K562 (cell line): Measurements from ENCODE around the gene RNF215. TPM values are rescaled to one million over a fixed set of nuclear protein-coding genes. Genes with fewer than 3 reads are reported as not detected.

ENCODE experiments used
- ATAC-seq: fragments of 200-7000 bp; cut with Tn5 transposase; 3 replicates; pipeline ENCODE4 v1.9.1; 2020; ENCODE audit warnings: moderate library complexity
- BruUV-seq: library from RNA; stranded (reverse); fragments of 400-500 nt; replicated peaks from 2 replicates; lab custom pipeline; 2021; lab: Mats Ljungman, UMichigan
- CTCF ChIA-PET: fragments of 300-600 bp; formaldehyde crosslinking; extraction: SDS; loops from one replicate; lab custom pipeline; 2021; ENCODE audit warnings: low intra/inter-chr PET ratio; lab: Yijun Ruan, JAX
- POLR2A ChIA-PET: fragments of 300-600, 350-650 bp; sonication (Branson Sonifier 250); formaldehyde crosslinking; extraction: SDS; loops from one replicate; lab custom pipeline; 2021; ENCODE audit warnings: antibody characterized with exemption, inconsistent platforms; lab: Yijun Ruan, JAX
- DNase-seq, 4 experiments: peaks; one replicate each; pipeline versions ENCODE4 v3.0.0 to v3.0.0-alpha.2; 2011 to 2018; ENCODE audit warnings: low spot score in 3 of 4, mixed read lengths in 3 of 4; ENCODE audit errors: extremely low read depth in 1 of 4
- FAIRE-seq: peaks from 2 replicates; lab custom pipeline; 2011; peaks lifted over from hg19 to GRCh38; lab: Jason Lieb, UNC
- H2AFZ ChIP-seq: 2 replicates; pipeline ENCODE4 v1.6.0; 2011; ENCODE audit warnings: low read depth, low read length, control low read depth, inconsistent platforms
- H3K27ac ChIP-seq: fragments of 200-600 bp; 3 replicates; pipeline ENCODE4 v1.8.0; 2011; ENCODE audit warnings: low read depth, mild to moderate bottlenecking, control low read depth, inconsistent platforms, low read length, moderate library complexity, mixed read lengths; ENCODE audit errors: extremely low read depth
- H3K27me3 ChIP-seq, 2 experiments: fragments of 300-600 bp in 1 of 2; 2 replicates in 1 of 2; 3 replicates in 1 of 2; pipeline versions ENCODE4 v1.6.0 to v1.8.0; 2011; ENCODE audit warnings: inconsistent platforms in 2 of 2, low read length in 2 of 2, mild to moderate bottlenecking in 1 of 2, mixed read lengths in 1 of 2, moderate library complexity in 1 of 2; ENCODE audit not compliant: control insufficient read depth in 2 of 2, insufficient read depth in 2 of 2
- H3K36me3 ChIP-seq: fragments of 300-600 bp; 3 replicates; pipeline ENCODE4 v1.8.0; 2011; ENCODE audit warnings: mild to moderate bottlenecking, low read length, inconsistent platforms; ENCODE audit not compliant: control insufficient read depth, insufficient read depth
- H3K4me1 ChIP-seq, 2 experiments: fragments of 200-600 bp in 1 of 2; replicated peaks in 1 of 2; 2 replicates in 1 of 2; 3 replicates in 1 of 2; pipeline versions ENCODE4 v1.5.1 to v1.8.0; 2011; ENCODE audit warnings: inconsistent platforms in 2 of 2, low read length in 2 of 2, mild to moderate bottlenecking in 1 of 2, mixed read lengths in 1 of 2, moderate library complexity in 1 of 2; ENCODE audit not compliant: control insufficient read depth in 2 of 2, insufficient read depth in 2 of 2
- H3K4me2 ChIP-seq: 2 replicates; pipeline ENCODE4 v1.6.1; 2011; ENCODE audit warnings: low read length, control low read depth, inconsistent platforms, mixed read lengths; ENCODE audit not compliant: insufficient read depth
- H3K4me3 ChIP-seq: fragments of 200-600 bp; sonication (generic), shearing (Covaris generic); 2 replicates; pipeline ENCODE4 v1.5.1; 2016; ENCODE audit warnings: control low read depth, inconsistent platforms
- H3K79me2 ChIP-seq: fragments of 200-600 bp; 3 replicates; pipeline ENCODE4 v1.8.0; 2011; ENCODE audit warnings: low read length, inconsistent platforms; ENCODE audit not compliant: control insufficient read depth, insufficient read depth
- H3K9ac ChIP-seq, 2 experiments: 2 replicates each; pipeline versions ENCODE4 v1.6.0 to v1.6.1; 2011; ENCODE audit warnings: low read depth in 2 of 2, low read length in 2 of 2, control low read depth in 1 of 2, inconsistent platforms in 1 of 2, mild to moderate bottlenecking in 1 of 2, mixed read lengths in 1 of 2; ENCODE audit not compliant: insufficient read depth in 1 of 2
- H3K9me1 ChIP-seq: one replicate; pipeline ENCODE4 v1.6.0; 2011; ENCODE audit warnings: inconsistent platforms, mild to moderate bottlenecking, low read length, moderate library complexity; ENCODE audit not compliant: control insufficient read depth, insufficient read depth
- H3K9me3 ChIP-seq: replicated peaks from 2 replicates; pipeline ENCODE4 v1.5.1; 2011; ENCODE audit warnings: low read depth, low read length, inconsistent platforms; ENCODE audit not compliant: control insufficient read depth, insufficient read depth
- H4K20me1 ChIP-seq: replicated peaks from 2 replicates; pipeline ENCODE4 v1.6.1; 2011; ENCODE audit warnings: low read length, inconsistent platforms, mixed read lengths; ENCODE audit not compliant: control insufficient read depth, insufficient read depth
- ASH1L ChIP-seq: fragments of 450-650 bp; IDR thresholded peaks from 2 replicates; pipeline ENCODE4 v1.6.1; 2018; ENCODE audit warnings: borderline replicate concordance, mild to moderate bottlenecking, low read depth; ENCODE audit not compliant: partially characterized antibody
- BRF1 ChIP-seq: IDR thresholded peaks from 3 replicates; pipeline ENCODE4 v1.6.1; 2011; ENCODE audit warnings: borderline replicate concordance, mild to moderate bottlenecking; ENCODE audit not compliant: insufficient read length; ENCODE audit errors: extremely low read depth
- CHD2 ChIP-seq: IDR thresholded peaks from 2 replicates; pipeline ENCODE4 v1.6.1; 2011; ENCODE audit warnings: low read depth, low read length
- SIN3B ChIP-seq: fragments of 450-650 bp; IDR thresholded peaks from 2 replicates; pipeline ENCODE4 v1.6.1; 2017; ENCODE audit warnings: low read depth, mild to moderate bottlenecking, moderate library complexity
- SP1 ChIP-seq: sonication (generic); formaldehyde crosslinking; IDR thresholded peaks from 2 replicates; pipeline ENCODE4 v1.8.1; 2022; ENCODE audit warnings: mild to moderate bottlenecking, missing genetic modification reagents
- XRCC3 ChIP-seq: fragments of 450-650 bp; IDR thresholded peaks from 2 replicates; pipeline ENCODE4 v1.6.1; 2017; ENCODE audit warnings: mild to moderate bottlenecking, moderate library complexity
- ZNF239 ChIP-seq: fragments of 250-450 bp; sonication (Bioruptor Pico); IDR thresholded peaks from 2 replicates; pipeline ENCODE4 v1.4.0; 2020; ENCODE audit warnings: mild to moderate bottlenecking
- ZNF41 ChIP-seq: fragments of 250-450 bp; sonication (Bioruptor Pico); conservative IDR thresholded peaks from 2 replicates; pipeline ENCODE4 v1.4.0; 2020; ENCODE audit warnings: mild to moderate bottlenecking
- ZNF436 ChIP-seq: fragments of 250-450, 450-650 bp; sonication (Bioruptor Pico); formaldehyde crosslinking; IDR thresholded peaks from 2 replicates; pipeline ENCODE4 v1.7.0; 2020; ENCODE audit warnings: mild to moderate bottlenecking
- ZZZ3 ChIP-seq: fragments of 450-650 bp; IDR thresholded peaks from 2 replicates; pipeline ENCODE4 v1.6.1; 2016; ENCODE audit warnings: antibody characterized with exemption, mild to moderate bottlenecking, moderate library complexity
- WGBS: fragments of 100-300 bp; shearing (Covaris generic); methylation state at CpG from one replicate; pipeline ENCODE4 v1.1.6; 2016; ENCODE audit warnings: low coverage, mixed read lengths; ENCODE audit not compliant: insufficient coverage; ENCODE audit errors: missing lambda C conversion rate; 5-methylcytosine and 5-hydroxymethylcytosine counted together
- in situ Hi-C: fragments of 300-500 bp; cut with MboI; formaldehyde crosslinking; loops from 4 replicates; pipeline ENCODE4 v1.15.0; 2018; ENCODE audit warnings: inconsistent platforms, mixed read lengths
- intact Hi-C: fragments of 100-400 bp; cut with micrococcal nuclease; formaldehyde crosslinking; loops from 2 replicates; pipeline ENCODE4 v1.14.2; 2022
- polyA plus RNA-seq, 8 experiments: library from polyadenylated mRNA; depleted of rRNA in 4 of 8; stranded (reverse) in 5 of 8; unstranded in 3 of 8; fragments of >200 nt; fragmentation: Nextera tagmentation in 2 of 8; fragmentation: Illumina TruSeq in 1 of 8; extraction: Ambion mirVana in 2 of 8; extraction: Trizol in 1 of 8; gene quantifications; 2 replicates each; pipeline versions ENCODE4 v1.2.1 to v1.2.3, GENCODE V29; 2011 to 2014; ENCODE audit warnings: inconsistent platforms in 1 of 8, missing spikeins in 1 of 8
- total RNA-seq, 7 experiments: library from RNA; depleted of rRNA in 6 of 7; stranded (reverse); fragments of >200 nt in 6 of 7; fragmentation: Illumina TruSeq in 2 of 7; extraction: Trizol in 2 of 7; gene quantifications; 2 replicates each; pipeline versions ENCODE4 v1.2.1 to v1.2.3, GENCODE V29; 2011 to 2021; ENCODE audit warnings: low replicate concordance in 1 of 7
- TF ChIP-seq, protein P1 (sequence below), 2 experiments: IDR thresholded peaks; 2 replicates each; pipeline ENCODE4 v1.6.1; 2012; ENCODE audit warnings: improper control_type of control experiment in 2 of 2, low read depth in 2 of 2, low read length in 2 of 2, borderline replicate concordance in 1 of 2
- TF ChIP-seq, protein P2 (sequence below): fragments of 450-650 bp; IDR thresholded peaks from 2 replicates; pipeline ENCODE4 v1.6.1; 2018; ENCODE audit not compliant: partially characterized antibody
- TF ChIP-seq, protein P3 (sequence below): sonication (generic); formaldehyde crosslinking; IDR thresholded peaks from 2 replicates; pipeline ENCODE4 v1.8.0; 2022; ENCODE audit warnings: missing genetic modification reagents, mild to moderate bottlenecking, borderline replicate concordance
- TF ChIP-seq, protein P4 (sequence below): sonication (generic); formaldehyde crosslinking; IDR thresholded peaks from 2 replicates; pipeline ENCODE4 v1.8.0; 2023; ENCODE audit warnings: mild to moderate bottlenecking, missing genetic modification reagents

RNF215 gene
- total and polyA plus RNA-seq, 9 of the 15 experiments (the other 6 are each of a cell fraction or from before 2014, with no cell fraction given): 0.08 to 9.8 (median 2.7) TPM

DNA sequence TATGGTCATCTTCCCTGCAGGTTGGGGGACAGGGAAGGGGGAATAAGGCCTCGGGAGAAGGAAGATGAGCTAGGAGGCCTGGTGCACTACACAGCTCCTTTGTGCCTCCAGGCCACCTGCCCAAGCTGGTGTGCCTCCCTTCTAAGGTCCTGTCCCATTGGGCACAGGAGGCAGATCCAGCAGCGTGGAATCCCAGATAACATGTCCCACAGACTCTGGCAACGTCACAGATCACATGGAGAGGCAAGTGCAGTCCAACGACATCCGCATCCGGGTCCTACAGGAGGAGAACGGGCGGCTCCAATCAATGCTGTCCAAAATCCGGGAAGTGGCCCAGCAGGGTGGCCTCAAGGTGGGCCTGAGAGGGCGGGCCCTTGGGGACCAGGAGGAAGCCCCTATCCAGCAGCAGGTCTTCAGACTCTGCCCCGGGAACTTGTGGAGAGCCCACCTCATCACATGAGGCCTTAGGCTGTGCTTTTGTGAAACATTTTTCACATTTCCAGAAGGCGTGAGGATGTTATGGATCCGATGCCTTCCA, 11.8 kb downstream of the RNF215 start:
- intact Hi-C loops: no loop called here
- H4K20me1 ChIP-seq: no peaks in the 10 kb centered on the region
- BruUV-seq: no TSS peak
- TF ChIP-seq SP1 (CRISPR knock-in tag): no peak
- TF ChIP-seq CHD2: no peak
- no peak for TF ChIP-seq ZZZ3
- TF ChIP-seq, protein P1, sequence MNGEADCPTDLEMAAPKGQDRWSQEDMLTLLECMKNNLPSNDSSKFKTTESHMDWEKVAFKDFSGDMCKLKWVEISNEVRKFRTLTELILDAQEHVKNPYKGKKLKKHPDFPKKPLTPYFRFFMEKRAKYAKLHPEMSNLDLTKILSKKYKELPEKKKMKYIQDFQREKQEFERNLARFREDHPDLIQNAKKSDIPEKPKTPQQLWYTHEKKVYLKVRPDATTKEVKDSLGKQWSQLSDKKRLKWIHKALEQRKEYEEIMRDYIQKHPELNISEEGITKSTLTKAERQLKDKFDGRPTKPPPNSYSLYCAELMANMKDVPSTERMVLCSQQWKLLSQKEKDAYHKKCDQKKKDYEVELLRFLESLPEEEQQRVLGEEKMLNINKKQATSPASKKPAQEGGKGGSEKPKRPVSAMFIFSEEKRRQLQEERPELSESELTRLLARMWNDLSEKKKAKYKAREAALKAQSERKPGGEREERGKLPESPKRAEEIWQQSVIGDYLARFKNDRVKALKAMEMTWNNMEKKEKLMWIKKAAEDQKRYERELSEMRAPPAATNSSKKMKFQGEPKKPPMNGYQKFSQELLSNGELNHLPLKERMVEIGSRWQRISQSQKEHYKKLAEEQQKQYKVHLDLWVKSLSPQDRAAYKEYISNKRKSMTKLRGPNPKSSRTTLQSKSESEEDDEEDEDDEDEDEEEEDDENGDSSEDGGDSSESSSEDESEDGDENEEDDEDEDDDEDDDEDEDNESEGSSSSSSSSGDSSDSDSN (IDR thresholded peaks at IDR 0.05; ENCODE audit: borderline replicate concordance in 1 of 2, low read depth in 2 of 2, low read length in 2 of 2): no peak
- TF ChIP-seq, protein P2, sequence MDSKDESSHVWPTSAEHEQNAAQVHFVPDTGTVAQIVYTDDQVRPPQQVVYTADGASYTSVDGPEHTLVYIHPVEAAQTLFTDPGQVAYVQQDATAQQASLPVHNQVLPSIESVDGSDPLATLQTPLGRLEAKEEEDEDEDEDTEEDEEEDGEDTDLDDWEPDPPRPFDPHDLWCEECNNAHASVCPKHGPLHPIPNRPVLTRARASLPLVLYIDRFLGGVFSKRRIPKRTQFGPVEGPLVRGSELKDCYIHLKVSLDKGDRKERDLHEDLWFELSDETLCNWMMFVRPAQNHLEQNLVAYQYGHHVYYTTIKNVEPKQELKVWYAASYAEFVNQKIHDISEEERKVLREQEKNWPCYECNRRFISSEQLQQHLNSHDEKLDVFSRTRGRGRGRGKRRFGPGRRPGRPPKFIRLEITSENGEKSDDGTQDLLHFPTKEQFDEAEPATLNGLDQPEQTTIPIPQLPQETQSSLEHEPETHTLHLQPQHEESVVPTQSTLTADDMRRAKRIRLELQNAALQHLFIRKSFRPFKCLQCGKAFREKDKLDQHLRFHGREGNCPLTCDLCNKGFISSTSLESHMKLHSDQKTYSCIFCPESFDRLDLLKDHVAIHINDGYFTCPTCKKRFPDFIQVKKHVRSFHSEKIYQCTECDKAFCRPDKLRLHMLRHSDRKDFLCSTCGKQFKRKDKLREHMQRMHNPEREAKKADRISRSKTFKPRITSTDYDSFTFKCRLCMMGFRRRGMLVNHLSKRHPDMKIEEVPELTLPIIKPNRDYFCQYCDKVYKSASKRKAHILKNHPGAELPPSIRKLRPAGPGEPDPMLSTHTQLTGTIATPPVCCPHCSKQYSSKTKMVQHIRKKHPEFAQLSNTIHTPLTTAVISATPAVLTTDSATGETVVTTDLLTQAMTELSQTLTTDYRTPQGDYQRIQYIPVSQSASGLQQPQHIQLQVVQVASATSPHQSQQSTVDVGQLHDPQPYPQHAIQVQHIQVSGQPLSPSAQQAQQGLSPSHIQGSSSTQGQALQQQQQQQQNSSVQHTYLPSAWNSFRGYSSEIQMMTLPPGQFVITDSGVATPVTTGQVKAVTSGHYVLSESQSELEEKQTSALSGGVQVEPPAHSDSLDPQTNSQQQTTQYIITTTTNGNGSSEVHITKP: no peak
- TF ChIP-seq, protein P3, sequence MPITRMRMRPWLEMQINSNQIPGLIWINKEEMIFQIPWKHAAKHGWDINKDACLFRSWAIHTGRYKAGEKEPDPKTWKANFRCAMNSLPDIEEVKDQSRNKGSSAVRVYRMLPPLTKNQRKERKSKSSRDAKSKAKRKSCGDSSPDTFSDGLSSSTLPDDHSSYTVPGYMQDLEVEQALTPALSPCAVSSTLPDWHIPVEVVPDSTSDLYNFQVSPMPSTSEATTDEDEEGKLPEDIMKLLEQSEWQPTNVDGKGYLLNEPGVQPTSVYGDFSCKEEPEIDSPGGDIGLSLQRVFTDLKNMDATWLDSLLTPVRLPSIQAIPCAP (CRISPR knock-in tag): no peak
- no peak for TF ChIP-seq ASH1L
- no peak for TF ChIP-seq SIN3B
- no peak for TF ChIP-seq XRCC3
- no peak for TF ChIP-seq ZNF41 (CRISPR knock-in tag)
- TF ChIP-seq, protein P4, sequence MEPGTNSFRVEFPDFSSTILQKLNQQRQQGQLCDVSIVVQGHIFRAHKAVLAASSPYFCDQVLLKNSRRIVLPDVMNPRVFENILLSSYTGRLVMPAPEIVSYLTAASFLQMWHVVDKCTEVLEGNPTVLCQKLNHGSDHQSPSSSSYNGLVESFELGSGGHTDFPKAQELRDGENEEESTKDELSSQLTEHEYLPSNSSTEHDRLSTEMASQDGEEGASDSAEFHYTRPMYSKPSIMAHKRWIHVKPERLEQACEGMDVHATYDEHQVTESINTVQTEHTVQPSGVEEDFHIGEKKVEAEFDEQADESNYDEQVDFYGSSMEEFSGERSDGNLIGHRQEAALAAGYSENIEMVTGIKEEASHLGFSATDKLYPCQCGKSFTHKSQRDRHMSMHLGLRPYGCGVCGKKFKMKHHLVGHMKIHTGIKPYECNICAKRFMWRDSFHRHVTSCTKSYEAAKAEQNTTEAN: no peak
- TF ChIP-seq ZNF239 (CRISPR knock-in tag): no peak
- TF ChIP-seq ZNF436 (CRISPR knock-in tag): no peak
- no peak for TF ChIP-seq BRF1

More for the DNA sequence above, 11.8 kb downstream of the RNF215 start:
- ATAC-seq (no peak), FAIRE-seq (no peak), DNase-seq (no peak)
- H3K9me3 ChIP-seq: no peaks in the 10 kb centered on the region
- H3K4me1 ChIP-seq: peaks cover 0 to 10% of the 10 kb centered on the region in 2 experiments; a peak in 2 of 5 replicates
- H3K79me2 ChIP-seq: no peaks in the 10 kb centered on the region
- POLR2A ChIA-PET: interaction anchor here (0.6 kb wide), 2 partner anchors 9 to 120 kb away, joined by 4 read pairs; no protein-coding TSS in a partner anchor
- H3K4me3 ChIP-seq: no peak overlapping the region
- WGBS: 52% methylated on average over 10 of the region's 13 CpGs
- H2AFZ ChIP-seq: no peak overlapping the region
- no peaks in the 10 kb centered on the region for H3K36me3 ChIP-seq
- H3K4me2 ChIP-seq: no peak overlapping the region
- no peak overlapping the region for H3K9ac ChIP-seq
- in situ Hi-C loops: loop anchor here (5.0 to 25.0 kb wide), 2 partner anchors 93 to 263 kb away; no protein-coding TSS in a partner anchor
- no peaks in the 10 kb centered on the region for H3K27me3 ChIP-seq
- CTCF ChIA-PET: no interaction called here
- H3K9me1 ChIP-seq: no peaks in the 10 kb centered on the region
- no peak overlapping the region for H3K27ac ChIP-seq
